Right atrium auricular region (tissue), 2 donors: Measurements from ENCODE around the gene ARMH1. TPM values are rescaled to one million over a fixed set of nuclear protein-coding genes. Genes with fewer than 3 reads are reported as not detected.

Source experiments
- DNase-seq: peaks from one replicate; pipeline ENCODE4 v3.0.0-alpha.2; 2019; ENCODE audit warnings: low spot score
- H3K27ac ChIP-seq, 2 donors: fragments of 200-600 bp; sonication (generic); 1 replicate in 1 of 2; 2 replicates in 1 of 2; pipeline ENCODE4 v1.5.1; 2016 to 2019
- H3K27me3 ChIP-seq, 2 donors: fragments of 200-600 bp; sonication (generic); one replicate each; pipeline versions ENCODE4 v1.5.1 to v1.6.0; 2017 to 2019
- H3K36me3 ChIP-seq: fragments of 200-600 bp; sonication (generic); one replicate; pipeline ENCODE4 v1.5.1; 2016
- H3K4me1 ChIP-seq, 2 donors: fragments of 200-600 bp; sonication (generic); one replicate each; pipeline versions ENCODE4 v1.5.1 to v1.6.0; 2017 to 2019
- H3K4me3 ChIP-seq, 2 donors: fragments of 200-600 bp; sonication (generic); 1 replicate in 1 of 2; 2 replicates in 1 of 2; pipeline ENCODE4 v1.5.1; 2017 to 2019; ENCODE audit warnings: mild to moderate bottlenecking in 1 of 2, moderate library complexity in 1 of 2
- H3K9me3 ChIP-seq, 2 donors: fragments of 200-600 bp; sonication (generic); one replicate each; pipeline ENCODE4 v1.5.1; 2019
- total RNA-seq, 2 donors: library from RNA; depleted of rRNA; stranded (reverse); fragments of >200 nt; gene quantifications; one replicate each; pipeline ENCODE4 v1.1.0, GENCODE V29; 2016
- TF ChIP-seq, protein P1 (sequence below), 2 donors: fragments of 200-600 bp; sonication (generic); IDR thresholded peaks; one replicate each; pipeline ENCODE4 v1.5.1; 2019; ENCODE audit warnings: antibody characterized with exemption in 2 of 2

Gene ARMH1
- total RNA-seq, 2 donors from 2014 or later: 0.19 to 5.2 TPM

DNA sequence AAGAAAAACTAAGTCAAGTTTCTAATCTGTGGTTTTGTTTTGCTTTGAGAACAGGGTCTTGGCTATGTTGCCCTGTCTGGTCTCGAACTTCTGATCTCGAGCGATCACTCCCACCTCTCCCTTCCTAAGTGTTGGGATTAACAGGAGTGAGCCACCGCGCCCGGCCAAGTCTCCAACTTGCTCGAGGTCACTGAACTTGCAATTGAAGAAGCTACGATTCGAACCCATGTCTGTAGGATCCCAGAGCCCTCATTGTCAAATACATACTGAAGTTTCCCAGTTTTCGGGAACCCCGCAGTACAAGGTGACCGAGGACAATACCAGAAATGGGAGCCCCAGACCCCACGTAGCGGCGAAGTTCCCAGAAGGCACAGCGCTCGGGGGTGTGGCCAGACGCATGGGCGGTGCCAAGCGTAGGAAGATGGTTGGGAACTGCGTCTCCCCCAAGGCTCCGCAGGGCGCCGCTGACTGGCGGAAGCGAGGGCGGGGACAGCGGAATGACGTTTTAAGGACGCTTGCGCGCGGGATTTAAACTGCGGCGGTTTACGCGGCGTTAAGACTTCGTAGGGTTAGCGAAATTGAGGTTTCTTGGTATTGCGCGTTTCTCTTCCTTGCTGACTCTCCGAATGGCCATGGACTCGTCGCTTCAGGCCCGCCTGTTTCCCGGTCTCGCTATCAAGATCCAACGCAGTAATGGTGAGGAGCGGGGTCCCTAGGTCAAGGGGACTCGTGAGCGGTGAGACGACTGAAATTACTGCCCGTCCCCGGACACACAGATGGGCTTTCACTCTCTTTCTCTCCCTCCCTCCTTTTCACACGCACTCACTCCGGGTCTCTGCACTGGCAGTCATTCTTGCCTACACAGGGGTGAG lies 65.0 kb downstream of the ARMH1 start, which contains the start of gene KIF2C:
TSS of gene KIF2C (plus strand) at position 531 of the 872 bp plus-strand sequence. CDS start at position 627, 96 bp downstream.
- peak; percentile 96 for DNase-seq
- H3K27me3 ChIP-seq: no peaks in the 10 kb centered on the region
- peaks cover 0 to 8% of the 10 kb centered on the region in 2 donors for H3K4me1 ChIP-seq
- H3K27ac ChIP-seq: peak within 1 kb of the TSS; percentile 87 to 88
- TF ChIP-seq, protein P1, sequence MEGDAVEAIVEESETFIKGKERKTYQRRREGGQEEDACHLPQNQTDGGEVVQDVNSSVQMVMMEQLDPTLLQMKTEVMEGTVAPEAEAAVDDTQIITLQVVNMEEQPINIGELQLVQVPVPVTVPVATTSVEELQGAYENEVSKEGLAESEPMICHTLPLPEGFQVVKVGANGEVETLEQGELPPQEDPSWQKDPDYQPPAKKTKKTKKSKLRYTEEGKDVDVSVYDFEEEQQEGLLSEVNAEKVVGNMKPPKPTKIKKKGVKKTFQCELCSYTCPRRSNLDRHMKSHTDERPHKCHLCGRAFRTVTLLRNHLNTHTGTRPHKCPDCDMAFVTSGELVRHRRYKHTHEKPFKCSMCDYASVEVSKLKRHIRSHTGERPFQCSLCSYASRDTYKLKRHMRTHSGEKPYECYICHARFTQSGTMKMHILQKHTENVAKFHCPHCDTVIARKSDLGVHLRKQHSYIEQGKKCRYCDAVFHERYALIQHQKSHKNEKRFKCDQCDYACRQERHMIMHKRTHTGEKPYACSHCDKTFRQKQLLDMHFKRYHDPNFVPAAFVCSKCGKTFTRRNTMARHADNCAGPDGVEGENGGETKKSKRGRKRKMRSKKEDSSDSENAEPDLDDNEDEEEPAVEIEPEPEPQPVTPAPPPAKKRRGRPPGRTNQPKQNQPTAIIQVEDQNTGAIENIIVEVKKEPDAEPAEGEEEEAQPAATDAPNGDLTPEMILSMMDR (IDR thresholded peaks at IDR 0.05): peak in 1 of 2 donors; percentile 14
- H3K9me3 ChIP-seq: no peaks in the 10 kb centered on the region
- peak within 1 kb of the TSS; percentile 49 to 58 for H3K4me3 ChIP-seq
- H3K36me3 ChIP-seq: no peaks in the 10 kb centered on the region

DNA sequence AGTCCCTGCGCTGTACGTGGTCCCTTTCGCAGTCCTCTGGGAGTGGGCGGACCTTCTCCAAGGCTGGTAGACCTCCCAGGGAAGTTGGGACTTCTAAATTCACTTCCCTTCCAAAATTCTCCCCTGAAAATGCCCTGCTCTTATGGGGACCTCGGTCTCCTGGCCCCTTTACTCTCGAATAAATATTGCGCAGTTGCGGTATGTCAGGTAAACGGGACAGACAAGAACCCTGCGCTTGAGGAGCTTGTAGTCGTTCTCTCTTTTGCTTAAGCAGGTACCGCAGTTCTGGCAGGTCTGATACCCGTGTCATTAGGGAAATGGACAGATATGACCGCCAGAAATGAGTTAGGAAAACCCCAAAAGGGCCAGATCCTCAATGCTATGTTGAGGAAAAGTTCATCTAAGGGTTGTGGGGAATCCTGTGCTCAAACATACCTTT lies 65.7 kb downstream of the ARMH1 start:
- Histone ChIP-seq H3K4me1 (peaks cover 0 to 8% of the 10 kb centered on the region in 2 donors), H3K27ac (peak overlapping the region in 1 of 2 donors; percentile 88), H3K27me3 (no peaks in the 10 kb centered on the region), H3K9me3 (no peaks in the 10 kb centered on the region), H3K4me3 (peak overlapping the region; percentile 49 to 58), H3K36me3 (no peaks in the 10 kb centered on the region)
- TF ChIP-seq, protein P1 (IDR thresholded peaks at IDR 0.05): no peak
- DNase-seq: no peak

DNA sequence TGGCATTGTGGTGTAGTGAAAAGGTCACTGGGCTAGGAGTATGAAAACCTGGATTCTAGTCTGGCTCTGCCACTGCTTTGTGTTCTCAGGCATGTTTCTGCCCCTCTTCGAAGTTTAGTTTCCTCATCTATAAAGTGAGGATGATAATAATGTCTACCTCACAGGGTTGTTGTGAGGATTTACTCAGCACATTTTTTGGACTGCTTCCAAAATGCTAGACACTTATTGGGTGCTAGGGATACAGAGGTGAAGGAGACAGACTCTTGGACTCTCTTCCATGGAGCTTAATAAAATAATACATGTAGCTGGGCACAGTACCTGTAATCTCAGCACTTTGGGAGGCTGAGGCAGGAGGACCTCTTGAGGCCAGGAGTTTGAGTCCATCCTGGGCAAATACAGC lies 68.7 kb downstream of the ARMH1 start:
- H3K27me3 ChIP-seq: no peaks in the 10 kb centered on the region
- TF ChIP-seq, protein P1 (IDR thresholded peaks at IDR 0.05): no peak
- no peak overlapping the region for H3K4me3 ChIP-seq
- H3K4me1 ChIP-seq: peaks cover 0 to 8% of the 10 kb centered on the region in 2 donors
- no peaks in the 10 kb centered on the region for H3K36me3 ChIP-seq
- no peaks in the 10 kb centered on the region for H3K9me3 ChIP-seq
- no peak overlapping the region for H3K27ac ChIP-seq
- DNase-seq: no peak

DNA sequence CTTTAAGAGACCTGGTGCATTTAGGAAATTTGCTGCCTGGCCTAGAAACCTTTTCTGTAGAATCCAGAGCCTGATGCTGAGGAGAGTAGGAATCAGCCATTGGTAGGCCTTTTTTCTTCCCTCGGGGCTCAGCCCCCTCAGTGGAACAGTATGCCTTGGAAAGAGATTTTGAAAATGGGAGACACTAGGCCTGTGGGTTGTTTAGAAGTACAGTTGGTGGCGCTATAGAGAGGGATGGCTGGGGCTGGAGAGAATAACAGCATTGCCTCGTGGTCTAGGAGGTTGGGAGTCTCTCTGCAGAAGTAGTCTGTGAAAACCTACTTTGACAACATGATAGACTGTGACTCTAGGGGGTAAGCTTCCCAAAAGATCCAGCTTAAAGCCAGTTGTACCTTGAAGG lies 73.4 kb downstream of the ARMH1 start:
- TF ChIP-seq, protein P1 (IDR thresholded peaks at IDR 0.05): no peak
- Histone ChIP-seq H3K9me3 (no peaks in the 10 kb centered on the region), H3K27me3 (no peaks in the 10 kb centered on the region), H3K4me3 (no peak overlapping the region), H3K4me1 (no peaks in the 10 kb centered on the region), H3K27ac (no peak overlapping the region), H3K36me3 (no peaks in the 10 kb centered on the region)
- DNase-seq: no peak

DNA sequence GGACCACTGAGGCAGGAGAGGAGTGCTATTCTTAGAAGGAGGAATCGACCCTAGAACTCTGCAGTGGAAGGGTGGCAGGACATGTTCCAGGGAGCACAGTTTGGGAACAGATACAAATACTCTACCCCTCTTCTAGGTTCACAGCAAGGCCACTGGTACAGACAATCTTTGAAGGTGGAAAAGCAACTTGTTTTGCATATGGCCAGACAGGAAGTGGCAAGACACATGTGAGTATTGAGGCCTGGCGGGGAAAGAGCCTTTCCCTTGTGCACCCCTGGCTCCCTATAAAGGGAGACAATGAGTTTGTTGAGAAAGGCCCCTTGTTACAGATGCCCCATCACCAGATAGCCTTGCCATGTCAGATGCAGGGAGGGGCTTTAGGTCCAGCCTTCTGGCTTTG lies 82.9 kb downstream of the ARMH1 start:
- Histone ChIP-seq H3K36me3 (no peaks in the 10 kb centered on the region), H3K4me1 (no peaks in the 10 kb centered on the region), H3K9me3 (no peaks in the 10 kb centered on the region), H3K4me3 (no peak overlapping the region), H3K27me3 (no peaks in the 10 kb centered on the region), H3K27ac (no peak overlapping the region)
- DNase-seq: no peak
- TF ChIP-seq, protein P1 (IDR thresholded peaks at IDR 0.05): no peak
